Measurements from ENCODE around the gene IQCF2. TPM values are rescaled to one million over a fixed set of nuclear protein-coding genes. Genes with fewer than 3 reads are reported as not detected.
"Not testable (repeated sequence)": the region's sequence is repeated elsewhere in the genome, so short reads cannot be mapped to it uniquely, and the experiment has no call there.

The IQCF2 gene
- total and polyA plus RNA-seq, 8 donors = not detected

- H3K27me3 ChIP-seq = peaks cover 0 to 24% of the 10 kb centered on the region in 2 donors
- no peaks in the 10 kb centered on the region for H3K9me3 ChIP-seq
- TF ChIP-seq CTCF (IDR thresholded peaks at IDR 0.05) = no peak
- no peaks in the 10 kb centered on the region for H3K36me3 ChIP-seq
- intact Hi-C loops (cut with DNase I) = no loop called here
- H3K4me3 ChIP-seq = no peak overlapping the region
- H3K4me1 ChIP-seq = no peaks in the 10 kb centered on the region
- ATAC-seq (no peak), DNase-seq (no peak)
- H3K27ac ChIP-seq = no peak overlapping the region
Measured at GRCh38 chr3:51897391-51897790, 36.0 kb downstream of the IQCF2 start.

DNA sequence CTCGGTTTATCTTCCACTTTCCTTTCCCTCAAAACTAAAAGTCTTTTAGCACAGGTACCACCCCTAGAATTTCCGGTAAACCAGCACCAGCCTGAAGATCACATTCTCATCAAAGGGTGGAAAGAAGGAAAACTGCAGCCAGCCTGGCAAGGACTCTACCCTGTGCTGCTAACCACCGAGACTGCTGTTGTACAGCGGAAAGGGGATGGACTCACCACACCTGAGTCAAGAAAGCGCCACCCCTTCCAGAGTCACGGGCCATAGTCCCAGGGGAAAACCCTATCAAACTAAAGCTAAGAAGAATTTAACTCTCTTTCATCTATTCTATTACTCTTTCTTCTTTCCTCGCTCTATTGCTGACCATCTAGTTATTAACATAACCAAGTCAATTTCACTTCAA, 38.6 kb downstream of the IQCF2 start:
- H3K27ac ChIP-seq; ATAC-seq; DNase-seq; H3K9me3 ChIP-seq; H3K4me1 ChIP-seq; H3K36me3 ChIP-seq; intact Hi-C loops (cut with DNase I); H3K4me3 ChIP-seq: not testable (repeated sequence)
- peaks cover 0 to 18% of the 10 kb centered on the region in 2 donors for H3K27me3 ChIP-seq

DNA sequence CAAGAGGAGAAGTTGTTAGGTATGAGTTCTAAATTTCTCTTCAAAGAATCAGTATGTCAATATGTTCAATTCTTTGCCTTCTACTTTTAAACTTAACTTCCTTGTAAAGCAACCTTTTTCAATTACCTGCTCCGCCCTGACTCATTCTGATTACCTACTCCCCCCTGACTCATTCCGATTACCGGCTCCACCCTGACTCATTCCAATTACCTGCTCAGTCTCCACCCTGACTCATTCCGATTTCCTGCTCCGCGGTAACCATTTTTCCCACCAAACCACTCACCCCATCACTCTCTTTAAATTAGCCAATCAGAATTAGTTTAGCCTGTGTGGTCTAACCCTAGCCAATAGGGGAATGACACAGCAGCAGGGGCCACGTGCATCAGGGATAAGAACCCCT, 40.9 kb downstream of the IQCF2 start:
- H3K4me3 ChIP-seq; H3K27ac ChIP-seq; intact Hi-C loops (cut with DNase I); H3K4me1 ChIP-seq; DNase-seq; ATAC-seq; H3K9me3 ChIP-seq; H3K36me3 ChIP-seq: not testable (repeated sequence)
- peaks cover 0 to 14% of the 10 kb centered on the region in 2 donors for H3K27me3 ChIP-seq

DNA sequence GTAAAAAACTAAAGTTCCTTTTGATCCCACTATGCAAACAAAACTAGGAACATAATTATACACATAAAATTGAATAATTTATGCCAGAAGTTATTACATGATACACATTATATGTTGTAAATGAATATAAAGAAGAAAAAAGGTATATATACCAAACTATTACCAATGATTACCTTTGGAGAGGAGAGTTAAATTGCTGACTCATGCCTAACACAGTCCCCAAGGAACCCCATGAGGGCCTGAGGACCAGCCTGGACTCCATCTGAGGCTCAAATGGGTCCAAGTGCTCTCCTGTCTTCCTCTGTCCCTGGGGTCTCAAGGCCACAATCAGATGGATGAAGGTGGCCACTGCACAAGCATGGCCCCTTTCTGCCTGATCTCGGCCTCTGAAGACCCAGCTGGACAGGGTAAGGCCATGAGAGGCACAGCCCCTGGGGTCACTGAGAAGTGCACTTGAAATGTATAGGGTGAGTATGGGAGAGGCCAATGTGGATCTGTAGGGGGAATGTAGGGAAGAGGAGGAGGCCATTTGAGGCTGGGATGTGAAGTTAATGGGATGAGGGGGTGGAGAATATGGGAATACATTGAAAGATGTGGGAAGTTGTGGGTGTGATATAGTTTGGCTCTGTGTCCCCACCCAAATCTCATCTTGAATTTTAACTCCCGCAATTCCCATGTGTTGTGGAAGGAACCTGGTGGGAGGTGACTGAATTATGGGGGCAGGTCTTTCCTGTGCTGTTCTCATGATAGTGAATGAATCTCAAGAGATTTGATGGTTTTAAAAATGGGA, 42.8 kb downstream of the IQCF2 start:
- no peak for TF ChIP-seq CTCF (IDR thresholded peaks at IDR 0.05)
- ATAC-seq = no peak
- no peak for DNase-seq

DNA sequence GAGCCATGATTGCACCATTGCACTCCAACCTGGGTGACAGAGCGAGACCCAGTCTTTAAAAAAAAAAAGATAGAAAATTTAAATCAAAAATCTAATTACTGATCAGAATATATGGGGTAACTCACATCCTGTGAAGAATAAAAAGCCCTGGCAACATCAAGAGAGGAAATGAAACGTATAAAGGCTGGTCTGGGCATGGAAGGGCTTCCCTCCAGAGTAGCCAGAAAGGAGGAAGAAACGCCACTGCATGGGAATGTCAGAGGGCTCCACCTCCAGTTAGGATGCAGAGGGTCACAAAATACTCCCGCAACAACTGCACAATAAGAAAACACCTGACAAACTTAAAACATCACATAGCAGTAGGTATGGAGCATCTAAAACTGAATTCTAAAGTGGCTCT, 46.6 kb downstream of the IQCF2 start:
- ATAC-seq = no peak
- peaks cover 0 to 3% of the 10 kb centered on the region in 2 donors for H3K9me3 ChIP-seq
- no peaks in the 10 kb centered on the region for H3K36me3 ChIP-seq
- no peak overlapping the region for H3K4me3 ChIP-seq
- no peaks in the 10 kb centered on the region for H3K4me1 ChIP-seq
- TF ChIP-seq CTCF (IDR thresholded peaks at IDR 0.05) = no peak
- no peak overlapping the region for H3K27ac ChIP-seq
- DNase-seq = no peak
- H3K27me3 ChIP-seq = no peaks in the 10 kb centered on the region
- intact Hi-C loops (cut with DNase I) = no loop called here

More for the DNA sequence above, 42.8 kb downstream of the IQCF2 start:
- intact Hi-C loops (cut with DNase I) = no loop called here
- H3K27ac ChIP-seq = no peak overlapping the region
- no peaks in the 10 kb centered on the region for H3K27me3 ChIP-seq
- no peak overlapping the region for H3K4me3 ChIP-seq
- no peaks in the 10 kb centered on the region for H3K36me3 ChIP-seq
- H3K4me1 ChIP-seq = no peaks in the 10 kb centered on the region
- H3K9me3 ChIP-seq = peaks cover 0 to 3% of the 10 kb centered on the region in 2 donors

Other genes with a start within 250 kb of the IQCF2 start
- 10 to 100 TPM; 48.7 to 50.4 TPM for gene TEX264, start 190.4 kb upstream of the IQCF2 start, total RNA-seq
- gene TEX264, start 190.4 kb upstream of the IQCF2 start, polyA plus RNA-seq (ENCODE audit: insufficient read length in 6 of 6) = 10 to 100 TPM; 34.6 to 40.4 (median 35.7) TPM
- gene GRM2, start 154.5 kb upstream of the IQCF2 start, total RNA-seq = under 1 TPM; 0.21 to 0.61 TPM
- 1 to 10 TPM in 1 of 6 donors, under 1 TPM in 5; 0.63 to 1.0 (median 0.83) TPM for gene GRM2, start 154.5 kb upstream of the IQCF2 start, polyA plus RNA-seq (ENCODE audit: insufficient read length in 6 of 6)
- gene IQCF6, start 82.4 kb upstream of the IQCF2 start, total RNA-seq = not detected
- not detected for gene IQCF6, start 82.4 kb upstream of the IQCF2 start, polyA plus RNA-seq (ENCODE audit: insufficient read length in 6 of 6)
- gene IQCF5, start 14.0 kb downstream of the IQCF2 start, total RNA-seq = not detected
- not detected for gene IQCF5, start 14.0 kb downstream of the IQCF2 start, polyA plus RNA-seq (ENCODE audit: insufficient read length in 6 of 6)
- gene IQCF1, start 41.7 kb downstream of the IQCF2 start, total RNA-seq = not detected
- gene IQCF1, start 41.7 kb downstream of the IQCF2 start, polyA plus RNA-seq (ENCODE audit: insufficient read length in 6 of 6) = under 1 TPM in 1 of 6 donors, not detected in 5; 0.33 TPM
- gene RRP9, start 80.3 kb downstream of the IQCF2 start, total RNA-seq = 10 to 100 TPM; 14.5 to 25.7 TPM
- gene RRP9, start 80.3 kb downstream of the IQCF2 start, polyA plus RNA-seq (ENCODE audit: insufficient read length in 6 of 6) = 10 to 100 TPM; 16.6 to 23.6 (median 19.1) TPM
- gene PARP3, start 80.7 kb downstream of the IQCF2 start, total RNA-seq = 10 to 100 TPM; 21.0 to 21.4 TPM
- 10 to 100 TPM; 16.5 to 24.1 (median 19.0) TPM for gene PARP3, start 80.7 kb downstream of the IQCF2 start, polyA plus RNA-seq (ENCODE audit: insufficient read length in 6 of 6)
- gene GPR62, start 93.8 kb downstream of the IQCF2 start, total RNA-seq = not detected
- under 1 TPM; 0.17 to 0.35 (median 0.30) TPM for gene GPR62, start 93.8 kb downstream of the IQCF2 start, polyA plus RNA-seq (ENCODE audit: insufficient read length in 6 of 6)
- gene PCBP4, start 105.8 kb downstream of the IQCF2 start, total RNA-seq = 10 to 100 TPM; 29.7 to 43.1 TPM
- gene PCBP4, start 105.8 kb downstream of the IQCF2 start, polyA plus RNA-seq (ENCODE audit: insufficient read length in 6 of 6) = 10 to 100 TPM; 38.8 to 58.0 (median 49.8) TPM
- gene ABHD14B, start 112.4 kb downstream of the IQCF2 start, total RNA-seq = 10 to 100 TPM; 32.4 to 47.0 TPM
- 10 to 100 TPM; 40.9 to 51.1 (median 46.8) TPM for gene ABHD14B, start 112.4 kb downstream of the IQCF2 start, polyA plus RNA-seq (ENCODE audit: insufficient read length in 6 of 6)
- 10 to 100 TPM; 14.7 to 20.7 TPM for gene ABHD14A, start 113.4 kb downstream of the IQCF2 start, total RNA-seq
- gene ABHD14A, start 113.4 kb downstream of the IQCF2 start, polyA plus RNA-seq (ENCODE audit: insufficient read length in 6 of 6) = 10 to 100 TPM; 20.9 to 30.2 (median 23.5) TPM
- 10 to 100 TPM; 37.0 to 41.2 TPM for gene ACY1, start 121.9 kb downstream of the IQCF2 start, total RNA-seq
- 10 to 100 TPM; 29.6 to 42.8 (median 36.2) TPM for gene ACY1, start 121.9 kb downstream of the IQCF2 start, polyA plus RNA-seq (ENCODE audit: insufficient read length in 6 of 6)
- gene RPL29, start 134.3 kb downstream of the IQCF2 start, total RNA-seq = 100 to 1,000 TPM; 854 to 981 TPM
- 1,000 to 10,000 TPM; 1,892 to 2,169 (median 1,970) TPM for gene RPL29, start 134.3 kb downstream of the IQCF2 start, polyA plus RNA-seq (ENCODE audit: insufficient read length in 6 of 6)
- 10 to 100 TPM; 35.9 to 38.3 TPM for gene DUSP7, start 195.0 kb downstream of the IQCF2 start, total RNA-seq
- 10 to 100 TPM; 17.5 to 23.6 (median 19.9) TPM for gene DUSP7, start 195.0 kb downstream of the IQCF2 start, polyA plus RNA-seq (ENCODE audit: insufficient read length in 6 of 6)

Data from left lung (tissue), 10 donors.